HepG2 (cell line): ENCODE data around the gene ATF7IP. TPM values are rescaled to one million over a fixed set of nuclear protein-coding genes. Genes with fewer than 3 reads are reported as not detected.
A peak's percentile ranks its signal among the peaks of the same experiment; 100 is the strongest.

Experiments
- ATAC-seq: fragments of 200-7000 bp; cut with Tn5 transposase; 3 replicates; pipeline ENCODE4 v1.9.1; 2020; ENCODE audit warnings: mild to moderate bottlenecking, moderate library complexity
- BruUV-seq: library from RNA; stranded (reverse); fragments of 400-500 nt; replicated peaks from 2 replicates; lab custom pipeline; 2021; lab: Mats Ljungman, UMichigan
- CTCF ChIA-PET: fragments of 300-600 bp; formaldehyde crosslinking; extraction: SDS; loops from one replicate; lab custom pipeline; 2021; ENCODE audit warnings: low total read pairs, inconsistent platforms, low intra/inter-chr PET ratio; lab: Yijun Ruan, JAX
- POLR2A ChIA-PET: fragments of 350-600 bp; sonication (Branson Sonifier 250); formaldehyde crosslinking; loops from one replicate; lab custom pipeline; 2020; ENCODE audit warnings: antibody characterized with exemption, inconsistent platforms; lab: Yijun Ruan, JAX
- DNase-seq: peaks from one replicate; pipeline ENCODE4 v3.0.0-alpha.2; 2015; ENCODE audit warnings: low spot score
- FAIRE-seq: peaks from 3 replicates; lab custom pipeline; 2011; peaks lifted over from hg19 to GRCh38; lab: Jason Lieb, UNC
- H2AFZ ChIP-seq: one replicate; pipeline ENCODE4 v1.6.1; 2011; ENCODE audit warnings: low read length, inconsistent platforms
- H3K27ac ChIP-seq: fragments of 300-600 bp; 3 replicates; pipeline ENCODE4 v1.8.0; 2011; ENCODE audit warnings: mixed run types, mild to moderate bottlenecking, mixed read lengths, low read length, inconsistent platforms; ENCODE audit not compliant: insufficient read depth; ENCODE audit errors: extremely low read length
- H3K27me3 ChIP-seq, 2 experiments: fragments of 200-600 bp in 1 of 2; 2 replicates in 1 of 2; 3 replicates in 1 of 2; pipeline versions ENCODE4 v1.6.0 to v1.8.0; 2011; ENCODE audit warnings: low read length in 2 of 2, mild to moderate bottlenecking in 2 of 2, moderate library complexity in 2 of 2, inconsistent platforms in 1 of 2; ENCODE audit not compliant: insufficient read depth in 2 of 2, control insufficient read depth in 1 of 2
- H3K36me3 ChIP-seq, 2 experiments: fragments of 200-600 bp in 1 of 2; replicated peaks in 1 of 2; 2 replicates in 1 of 2; 3 replicates in 1 of 2; pipeline versions ENCODE4 v1.5.1 to v1.8.0; 2011; ENCODE audit warnings: low read length in 2 of 2, inconsistent platforms in 1 of 2; ENCODE audit not compliant: insufficient read depth in 2 of 2, control insufficient read depth in 1 of 2
- H3K4me1 ChIP-seq: 2 replicates; pipeline ENCODE4 v1.5.1; 2012; ENCODE audit warnings: low read length, inconsistent platforms; ENCODE audit not compliant: insufficient read depth
- H3K4me2 ChIP-seq: 2 replicates; pipeline ENCODE4 v1.6.0; 2011; ENCODE audit warnings: low read depth, low read length, inconsistent platforms
- H3K4me3 ChIP-seq, 3 experiments: fragments of 200-600 bp in 1 of 3; sonication (generic), shearing (Covaris generic) in 1 of 3; replicated peaks in 1 of 3; 2 replicates each; pipeline ENCODE4 v1.5.1; 2011 to 2016; ENCODE audit warnings: low read length in 3 of 3, inconsistent platforms in 2 of 3, low read depth in 2 of 3, mild to moderate bottlenecking in 2 of 3, control low read depth in 1 of 3, mixed read lengths in 1 of 3; ENCODE audit not compliant: insufficient read depth in 1 of 3
- H3K79me2 ChIP-seq: one replicate; pipeline ENCODE4 v1.6.1; 2011; ENCODE audit warnings: low read length, inconsistent platforms; ENCODE audit not compliant: insufficient read depth
- H3K9ac ChIP-seq: 2 replicates; pipeline ENCODE4 v1.6.0; 2011; ENCODE audit warnings: mild to moderate bottlenecking, low read depth, low read length, inconsistent platforms; ENCODE audit not compliant: insufficient read depth
- H3K9me3 ChIP-seq: 2 replicates; pipeline ENCODE4 v1.5.1; 2012; ENCODE audit warnings: mild to moderate bottlenecking, low read length
- H4K20me1 ChIP-seq: 2 replicates; pipeline ENCODE4 v1.6.0; 2011; ENCODE audit warnings: inconsistent platforms, mild to moderate bottlenecking, low read length, moderate library complexity; ENCODE audit not compliant: insufficient read depth
- SNAI1 ChIP-seq: sonication (generic); formaldehyde crosslinking; IDR thresholded peaks from 2 replicates; pipeline ENCODE4 v1.5.0; 2020; ENCODE audit warnings: mild to moderate bottlenecking, missing genetic modification reagents, borderline replicate concordance
- ZNF160 ChIP-seq: sonication (generic); formaldehyde crosslinking; IDR thresholded peaks from 2 replicates; pipeline ENCODE4 v1.8.0; 2022; ENCODE audit warnings: mild to moderate bottlenecking, inconsistent platforms, missing genetic modification reagents
- WGBS: methylation state at CpG from one replicate; pipeline ENCODE4 v1.1.6; 2017; ENCODE audit warnings: low lambda C conversion rate; 5-methylcytosine and 5-hydroxymethylcytosine counted together
- in situ Hi-C: cut with HindIII; loops from 2 replicates; pipeline ENCODE4 v1.10.0; 2017; ENCODE audit warnings: low pct_unique_long_range_greater_than_20kb; ENCODE audit not compliant: extremely low pct_ligation_motif_present
- intact Hi-C: fragments of 100-400 bp; cut with micrococcal nuclease; formaldehyde crosslinking; loops from one replicate; pipeline ENCODE4 v1.10.0; 2022; ENCODE audit not compliant: unreplicated experiment
- polyA plus RNA-seq, 8 experiments: library from polyadenylated mRNA; depleted of rRNA in 3 of 8; stranded (reverse) in 7 of 8; unstranded in 1 of 8; fragments of >200 nt; fragmentation: Illumina TruSeq in 4 of 8; extraction: Trizol in 4 of 8; gene quantifications; 2 replicates each; pipeline versions ENCODE4 v1.2.1 to v1.2.3, GENCODE V29; 2011 to 2016; ENCODE audit warnings: low read depth in 4 of 8, missing spikeins in 1 of 8, mixed read lengths in 1 of 8; ENCODE audit not compliant: insufficient read depth in 1 of 8
- total RNA-seq, 5 experiments: library from RNA; depleted of rRNA; stranded (reverse); fragments of >200 nt; fragmentation: Illumina TruSeq; extraction: Trizol; gene quantifications; 2 replicates each; pipeline ENCODE4 v1.2.3, GENCODE V29; 2016; ENCODE audit warnings: low read depth in 1 of 5
- TF ChIP-seq, protein P1 (sequence below): sonication (generic); formaldehyde crosslinking; IDR thresholded peaks from 2 replicates; pipeline ENCODE4 v1.4.0; 2020; ENCODE audit warnings: mild to moderate bottlenecking, missing genetic modification reagents

Gene ATF7IP
- total and polyA plus RNA-seq, 2 of the 13 experiments (the other 11 are each of a cell fraction or from before 2014, with no cell fraction given): 1.8 to 11.8 TPM

DNA sequence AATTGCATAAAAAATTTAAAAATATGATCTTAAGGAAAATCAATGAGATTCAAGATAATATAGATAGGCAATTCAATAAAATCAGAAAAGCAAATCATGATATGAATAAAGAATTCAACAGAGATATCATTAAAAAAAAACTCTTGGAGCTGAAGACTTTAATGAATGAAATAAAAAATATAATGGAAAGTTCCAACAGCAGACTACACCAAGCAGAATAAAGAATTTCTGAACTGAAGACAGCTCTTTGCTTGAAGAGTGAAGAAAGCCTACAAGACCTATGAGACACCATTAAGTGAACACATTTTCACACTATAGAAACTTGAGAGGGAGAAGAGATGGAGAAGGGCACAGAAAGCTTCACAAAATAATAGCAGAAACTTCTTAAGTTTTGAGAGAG is 156.3 kb downstream of the ATF7IP start:
- H3K9ac ChIP-seq: no peak overlapping the region
- H3K4me2 ChIP-seq: no peak overlapping the region
- H3K79me2 ChIP-seq: no peaks in the 10 kb centered on the region
- no peaks in the 10 kb centered on the region for H3K4me1 ChIP-seq
- H4K20me1 ChIP-seq: no peaks in the 10 kb centered on the region
- FAIRE-seq (no peak), DNase-seq (no peak), ATAC-seq (no peak)
- no peak overlapping the region for H3K27ac ChIP-seq
- H2AFZ ChIP-seq: no peak overlapping the region
- intact Hi-C loops: no loop called here
- H3K36me3 ChIP-seq: no peaks in the 10 kb centered on the region
- ChIA-PET POLR2A (no interaction called here), CTCF (no interaction called here)
- H3K9me3 ChIP-seq: peaks cover 18% of the 10 kb centered on the region
- TF ChIP-seq SNAI1 (CRISPR knock-in tag) (no peak), ZNF160 (CRISPR knock-in tag) (peak; percentile 81; the same call in 1 of the 2 replicates)
- in situ Hi-C loops: no loop called here
- H3K27me3 ChIP-seq: no peaks in the 10 kb centered on the region; a peak in 1 of 5 replicates
- no TSS peak for BruUV-seq
- no peak overlapping the region for H3K4me3 ChIP-seq

DNA sequence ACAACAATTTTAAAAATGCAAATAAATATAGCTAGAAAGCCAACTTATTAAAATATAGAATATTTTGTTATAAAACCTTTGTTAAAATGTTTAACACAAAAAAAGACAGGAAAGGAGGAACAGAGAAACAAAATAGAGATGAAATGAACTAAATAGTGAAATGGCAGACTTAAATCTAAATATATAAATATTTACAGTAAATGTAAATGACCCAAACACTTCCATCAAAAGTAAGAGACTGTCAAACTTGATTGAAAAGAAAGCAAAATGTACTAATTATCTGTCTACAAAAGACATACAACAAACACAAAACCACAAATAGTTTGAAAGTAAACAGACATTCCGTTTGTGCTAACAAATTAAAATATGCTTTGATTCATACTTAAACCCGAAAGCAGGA is 160.5 kb downstream of the ATF7IP start:
- POLR2A ChIA-PET: no interaction called here
- H3K27ac ChIP-seq: no peak overlapping the region
- H3K4me1 ChIP-seq: no peaks in the 10 kb centered on the region
- no peaks in the 10 kb centered on the region for H3K79me2 ChIP-seq
- in situ Hi-C loops: no loop called here
- no peak overlapping the region for H2AFZ ChIP-seq
- DNase-seq (no peak), ATAC-seq (no peak), FAIRE-seq (no peak)
- peaks cover 18% of the 10 kb centered on the region for H3K9me3 ChIP-seq
- WGBS: 2% methylated on average over 2 of the region's 2 CpGs
- no peak overlapping the region for H3K4me3 ChIP-seq
- H4K20me1 ChIP-seq: no peaks in the 10 kb centered on the region
- intact Hi-C loops: no loop called here
- BruUV-seq: no TSS peak
- CTCF ChIA-PET: no interaction called here
- H3K4me2 ChIP-seq: no peak overlapping the region
- H3K27me3 ChIP-seq: no peaks in the 10 kb centered on the region
- TF ChIP-seq, protein P1, sequence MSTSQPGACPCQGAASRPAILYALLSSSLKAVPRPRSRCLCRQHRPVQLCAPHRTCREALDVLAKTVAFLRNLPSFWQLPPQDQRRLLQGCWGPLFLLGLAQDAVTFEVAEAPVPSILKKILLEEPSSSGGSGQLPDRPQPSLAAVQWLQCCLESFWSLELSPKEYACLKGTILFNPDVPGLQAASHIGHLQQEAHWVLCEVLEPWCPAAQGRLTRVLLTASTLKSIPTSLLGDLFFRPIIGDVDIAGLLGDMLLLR (CRISPR knock-in tag): no peak
- no peak overlapping the region for H3K9ac ChIP-seq
- no peaks in the 10 kb centered on the region for H3K36me3 ChIP-seq
